ENCODE results near the gene CYP27A1.

Gene CYP27A1

DNA sequence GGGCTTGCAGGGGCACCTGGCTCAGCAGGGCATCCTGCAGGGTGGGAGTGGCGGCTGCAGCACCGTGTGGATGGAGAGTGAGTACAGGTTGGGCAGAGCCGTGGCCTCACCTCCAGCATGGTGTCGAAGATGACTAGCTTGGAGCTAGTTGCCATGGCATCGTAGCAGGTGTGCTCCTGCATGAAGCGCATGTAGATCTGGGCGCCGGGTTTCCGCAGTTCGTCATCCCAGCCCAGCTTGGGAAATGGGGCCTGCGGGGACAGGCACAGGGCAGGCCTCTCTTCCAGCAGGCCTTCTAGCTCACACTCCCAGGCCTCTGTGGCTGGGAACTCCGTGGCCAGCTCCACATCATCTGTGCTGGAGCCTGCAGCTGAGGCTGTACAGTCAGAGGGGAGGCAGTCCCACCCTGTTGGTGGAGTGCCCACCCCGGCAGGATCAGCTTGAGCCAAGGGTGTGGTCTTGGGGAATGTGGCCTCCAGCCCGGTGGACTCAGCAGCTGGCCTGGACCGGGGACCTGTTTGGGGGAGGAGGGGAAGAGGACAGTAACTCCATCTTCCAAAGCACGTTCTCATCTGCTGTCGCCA is 48.0 kb downstream of the CYP27A1 start:
- H3K27me3 ChIP-seq (ENCODE audit: insufficient read depth, poor library complexity, severe bottlenecking): no peaks in the 10 kb centered on the region
- TF ChIP-seq CTCF (IDR thresholded peaks at IDR 0.05; ENCODE audit: poor library complexity, severe bottlenecking): no peak
- H3K4me1 ChIP-seq (ENCODE audit: insufficient read depth, poor library complexity, severe bottlenecking): peaks cover 8% of the 10 kb centered on the region
- H3K36me3 ChIP-seq (ENCODE audit: low read depth): no peaks in the 10 kb centered on the region
- ATAC-seq (ENCODE audit: low read depth) (no peak), DNase-seq (ENCODE audit: low spot score) (no peak)
- no peak overlapping the region for H3K27ac ChIP-seq (ENCODE audit: poor library complexity, severe bottlenecking)
- no peak overlapping the region for H3K4me3 ChIP-seq (ENCODE audit: severe bottlenecking)
- H3K9me3 ChIP-seq (ENCODE audit: severe bottlenecking): no peaks in the 10 kb centered on the region

GRCh38 chr2:218830526-218831306 is 48.8 kb downstream of the CYP27A1 start:
- Histone ChIP-seq H3K36me3 (ENCODE audit: low read depth) (no peaks in the 10 kb centered on the region), H3K4me1 (ENCODE audit: insufficient read depth, poor library complexity, severe bottlenecking) (peaks cover 8% of the 10 kb centered on the region), H3K27me3 (ENCODE audit: insufficient read depth, poor library complexity, severe bottlenecking) (no peaks in the 10 kb centered on the region), H3K9me3 (ENCODE audit: severe bottlenecking) (no peaks in the 10 kb centered on the region), H3K27ac (ENCODE audit: poor library complexity, severe bottlenecking) (no peak overlapping the region), H3K4me3 (ENCODE audit: severe bottlenecking) (no peak overlapping the region)
- TF ChIP-seq CTCF (IDR thresholded peaks at IDR 0.05; ENCODE audit: poor library complexity, severe bottlenecking): no peak
- no peak for ATAC-seq (ENCODE audit: low read depth)
- no peak for DNase-seq (ENCODE audit: low spot score)

DNA sequence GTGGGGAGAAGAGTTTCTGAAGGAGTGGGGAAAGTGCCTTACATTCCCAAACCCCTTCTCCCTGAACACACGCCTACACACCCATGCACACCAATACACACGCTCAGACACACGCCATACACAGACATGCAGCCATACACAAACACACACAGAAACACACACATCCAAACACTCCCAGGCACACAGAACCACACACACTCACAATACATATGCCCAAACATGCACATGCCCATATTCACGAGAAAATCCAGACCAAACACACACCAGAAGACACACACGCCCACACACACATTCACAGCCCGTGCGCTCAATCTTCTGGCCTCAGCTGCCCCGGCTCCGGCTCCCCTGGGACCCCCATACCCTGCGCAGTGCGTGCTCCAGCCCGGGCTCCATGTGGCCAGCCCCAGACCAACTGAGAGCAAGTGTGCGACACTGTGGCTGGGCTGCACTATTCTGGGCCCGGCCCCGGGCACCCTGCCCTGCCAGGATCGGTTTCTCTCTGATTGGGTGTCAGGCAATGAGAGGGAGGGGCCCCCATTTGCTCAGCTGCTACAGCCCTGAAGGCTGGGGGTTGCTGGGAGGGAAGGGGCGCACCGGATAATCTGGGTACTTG is 49.5 kb downstream of the CYP27A1 start, which contains the start of gene PRKAG3:
TSS of gene PRKAG3 (minus strand) at position 426 of the 613 bp plus-strand sequence.
- H3K9me3 ChIP-seq (ENCODE audit: severe bottlenecking): no peaks in the 10 kb centered on the region
- no peak for ATAC-seq (ENCODE audit: low read depth)
- H3K27me3 ChIP-seq (ENCODE audit: insufficient read depth, poor library complexity, severe bottlenecking): no peaks in the 10 kb centered on the region
- DNase-seq (ENCODE audit: low spot score): no peak
- no peak for TF ChIP-seq CTCF (IDR thresholded peaks at IDR 0.05; ENCODE audit: poor library complexity, severe bottlenecking)
- H3K4me3 ChIP-seq (ENCODE audit: severe bottlenecking): no peak within 1 kb of the TSS
- H3K27ac ChIP-seq (ENCODE audit: poor library complexity, severe bottlenecking): no peak within 1 kb of the TSS
- H3K36me3 ChIP-seq (ENCODE audit: low read depth): no peaks in the 10 kb centered on the region
- peaks cover 8% of the 10 kb centered on the region for H3K4me1 ChIP-seq (ENCODE audit: insufficient read depth, poor library complexity, severe bottlenecking)

DNA sequence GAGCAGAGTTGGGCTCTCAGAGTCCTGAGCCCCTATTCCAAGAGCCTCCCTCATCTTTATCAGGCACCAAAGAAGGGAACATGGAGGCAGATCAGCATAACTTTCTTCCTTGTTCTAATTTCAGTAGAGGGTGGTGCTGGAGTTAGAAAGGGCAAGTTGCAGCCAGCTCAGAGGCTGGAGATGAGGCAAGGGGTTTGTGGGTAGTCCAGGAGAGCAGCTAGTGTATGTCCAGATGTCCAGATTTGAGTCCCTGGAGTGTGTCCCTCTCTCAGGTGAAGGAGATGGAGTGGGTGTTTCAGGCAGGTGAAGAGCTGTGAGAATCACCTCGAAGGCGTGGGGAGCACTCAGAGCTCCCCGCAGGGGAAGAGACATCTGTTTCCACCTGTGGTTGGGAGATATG is 50.1 kb downstream of the CYP27A1 start:
- Histone ChIP-seq H3K9me3 (ENCODE audit: severe bottlenecking) (no peaks in the 10 kb centered on the region), H3K36me3 (ENCODE audit: low read depth) (no peaks in the 10 kb centered on the region), H3K27me3 (ENCODE audit: insufficient read depth, poor library complexity, severe bottlenecking) (no peaks in the 10 kb centered on the region), H3K4me1 (ENCODE audit: insufficient read depth, poor library complexity, severe bottlenecking) (peaks cover 8% of the 10 kb centered on the region), H3K4me3 (ENCODE audit: severe bottlenecking) (no peak overlapping the region), H3K27ac (ENCODE audit: poor library complexity, severe bottlenecking) (no peak overlapping the region)
- ATAC-seq (ENCODE audit: low read depth) (no peak; the same call in 2 of the 3 replicates), DNase-seq (ENCODE audit: low spot score) (no peak)
- no peak for TF ChIP-seq CTCF (IDR thresholded peaks at IDR 0.05; ENCODE audit: poor library complexity, severe bottlenecking)
